CD4-positive, alpha-beta T cell treated with Interleukin-4 for 1 hour (primary cell): ENCODE data around the gene MYLK.
"Not testable (repeated sequence)": the region's sequence is repeated elsewhere in the genome, so short reads cannot be mapped to it uniquely, and the experiment has no call there.

Experiments
- DNase-seq, 2 donors: peaks; one replicate each; pipeline ENCODE4 v3.0.0-alpha.2; 2020 to 2022

The MYLK gene

GRCh38 chr3:123618076-123618708 is 265.9 kb downstream of the MYLK start:
- DNase-seq: no peak

GRCh38 chr3:123616593-123616992 is 267.5 kb downstream of the MYLK start:
- DNase-seq: no peak

GRCh38 chr3:123613543-123613942 is 270.6 kb downstream of the MYLK start:
- DNase-seq: no peak

GRCh38 chr3:123611674-123612073 is 272.5 kb downstream of the MYLK start:
- DNase-seq: not testable (repeated sequence)

DNA sequence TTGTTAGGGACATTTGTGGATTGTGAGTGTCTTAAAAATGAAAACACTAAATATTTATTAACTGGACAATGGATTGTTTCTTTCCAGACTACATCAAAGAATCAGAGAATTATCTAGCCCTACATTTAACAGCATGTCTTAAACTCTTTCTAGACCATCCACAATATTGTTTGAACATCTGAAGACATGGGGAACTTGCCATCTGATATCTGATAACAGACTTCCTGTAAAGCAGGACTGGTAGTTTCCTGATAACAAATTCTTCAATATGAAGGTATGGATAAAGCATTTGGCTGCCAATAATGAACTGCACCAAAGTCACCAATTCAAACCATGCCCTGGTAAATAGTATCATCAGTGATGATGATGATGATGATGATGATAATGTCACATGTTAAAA is 273.1 kb downstream of the MYLK start:
- no peak for DNase-seq

DNA sequence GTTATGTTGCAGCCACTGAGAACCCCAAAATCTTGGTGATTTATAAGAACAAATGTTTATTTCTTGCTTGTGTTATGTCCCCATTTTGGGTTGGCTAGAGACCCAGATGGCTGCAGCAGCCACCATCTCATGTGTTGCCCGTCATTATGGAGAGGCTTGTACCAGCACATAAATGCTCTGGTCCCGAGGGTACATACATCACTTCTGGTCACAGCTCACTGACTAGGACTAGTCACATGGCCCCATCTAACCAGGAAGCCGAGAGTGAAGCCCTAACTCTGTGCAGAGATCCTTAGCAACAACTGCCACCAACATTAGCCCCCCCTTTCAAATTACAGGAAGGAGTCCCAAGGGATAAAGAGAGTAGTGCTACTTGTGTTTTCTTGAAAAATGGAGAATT is 273.8 kb downstream of the MYLK start:
- peak in 1 of 2 donors; percentile 30 for DNase-seq

- DNase-seq: no peak
Measured at GRCh38 chr3:123609063-123609462, 275.1 kb downstream of the MYLK start.

DNA sequence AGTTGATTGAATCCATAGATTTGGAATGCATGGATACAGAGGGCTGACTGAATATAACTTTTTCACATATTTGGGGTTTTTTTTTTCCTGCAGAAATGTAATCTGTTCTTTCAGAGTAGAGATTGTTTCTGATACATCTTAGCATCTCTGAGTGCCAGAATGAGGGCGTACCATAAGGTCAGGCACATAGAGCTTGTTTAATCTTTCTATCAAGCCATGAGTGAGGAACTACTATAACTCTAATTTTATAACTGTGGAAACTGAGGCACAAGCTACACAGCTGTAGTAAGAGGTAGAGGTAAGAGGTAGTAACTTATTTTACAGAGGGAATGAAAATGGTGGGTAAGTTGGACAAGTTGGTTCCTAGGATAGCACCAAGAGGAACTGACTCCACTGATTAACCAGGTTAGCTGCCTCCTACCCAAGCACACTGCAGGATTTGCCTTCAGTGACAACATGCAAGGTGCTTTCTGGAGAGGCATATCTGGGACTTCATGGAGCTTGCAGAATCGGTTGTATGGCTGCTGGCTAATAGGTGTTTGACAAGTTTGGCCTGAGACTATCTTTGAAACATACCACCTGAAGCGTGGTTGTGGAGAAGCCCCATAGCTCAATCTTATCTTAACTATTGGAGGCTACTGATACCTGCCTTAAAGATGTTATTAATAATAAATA is 275.7 kb downstream of the MYLK start:
- no peak for DNase-seq

DNA sequence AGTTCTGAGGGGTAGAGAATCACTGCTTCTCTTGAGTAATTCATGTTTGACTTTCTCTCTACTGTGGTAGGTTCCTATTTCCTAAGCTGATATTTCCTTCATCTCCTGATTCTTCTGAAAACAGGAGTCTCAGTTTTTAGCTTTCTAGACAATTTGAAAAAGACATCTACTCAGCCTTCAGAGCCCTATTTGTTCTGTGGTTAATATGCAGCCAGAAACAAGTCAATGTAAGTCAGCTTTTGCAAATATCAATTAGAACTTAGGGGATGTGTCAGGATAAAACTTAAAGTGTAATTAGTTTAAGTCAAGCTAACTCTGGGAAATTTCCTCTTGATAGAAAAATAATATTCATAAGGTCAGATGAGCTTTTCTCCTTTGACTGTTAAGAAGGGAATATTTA is 277.6 kb downstream of the MYLK start:
- no peak for DNase-seq

DNA sequence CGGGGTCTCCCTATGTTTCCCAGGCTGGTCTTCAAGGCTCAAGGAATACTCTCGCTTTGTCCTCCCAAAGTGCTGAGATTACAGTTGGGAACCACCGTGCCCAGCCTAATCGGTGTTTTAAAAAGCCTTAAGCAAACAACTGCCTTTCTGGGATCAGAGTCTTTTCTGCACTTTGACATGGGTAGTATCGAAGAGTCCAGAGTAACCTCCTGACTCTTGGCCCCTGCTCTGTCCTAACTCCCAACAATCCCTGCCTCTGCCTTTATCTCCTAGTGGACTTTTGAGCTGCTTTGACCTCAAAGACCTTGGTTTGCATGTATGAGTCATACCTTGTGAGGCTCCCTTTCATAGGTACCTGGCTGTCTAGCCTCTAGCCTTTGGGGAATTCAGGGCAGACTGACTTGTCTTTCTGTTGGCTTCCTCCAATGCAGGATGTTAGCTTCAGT is 278.3 kb downstream of the MYLK start:
- no peak for DNase-seq

DNA sequence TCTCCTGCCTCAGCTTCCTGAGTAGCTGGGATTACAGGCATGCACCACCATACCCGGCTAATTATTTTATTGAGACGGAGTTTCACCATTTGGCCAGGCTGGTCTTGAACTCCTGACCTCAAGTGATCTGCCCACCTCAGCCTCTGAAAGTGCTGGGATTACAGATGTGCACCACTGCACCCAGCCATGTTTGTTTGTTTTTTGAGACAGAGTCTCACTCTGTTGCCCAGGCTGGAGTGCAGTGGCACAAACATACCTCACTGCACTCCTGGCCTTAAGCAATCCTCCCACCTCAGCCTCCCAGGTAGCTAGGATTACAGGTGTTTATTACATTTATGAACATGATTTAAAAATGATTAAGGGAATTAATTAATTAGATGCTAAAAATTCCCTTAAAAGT is 281.0 kb downstream of the MYLK start:
- not testable (repeated sequence) for DNase-seq

- no peak for DNase-seq
Measured at GRCh38 chr3:123602325-123602724, 281.8 kb downstream of the MYLK start.

- DNase-seq: not testable (repeated sequence)
Measured at GRCh38 chr3:123600863-123601262, 283.3 kb downstream of the MYLK start.

GRCh38 chr3:123597561-123597960 is 286.6 kb downstream of the MYLK start:
- DNase-seq: no peak

DNA sequence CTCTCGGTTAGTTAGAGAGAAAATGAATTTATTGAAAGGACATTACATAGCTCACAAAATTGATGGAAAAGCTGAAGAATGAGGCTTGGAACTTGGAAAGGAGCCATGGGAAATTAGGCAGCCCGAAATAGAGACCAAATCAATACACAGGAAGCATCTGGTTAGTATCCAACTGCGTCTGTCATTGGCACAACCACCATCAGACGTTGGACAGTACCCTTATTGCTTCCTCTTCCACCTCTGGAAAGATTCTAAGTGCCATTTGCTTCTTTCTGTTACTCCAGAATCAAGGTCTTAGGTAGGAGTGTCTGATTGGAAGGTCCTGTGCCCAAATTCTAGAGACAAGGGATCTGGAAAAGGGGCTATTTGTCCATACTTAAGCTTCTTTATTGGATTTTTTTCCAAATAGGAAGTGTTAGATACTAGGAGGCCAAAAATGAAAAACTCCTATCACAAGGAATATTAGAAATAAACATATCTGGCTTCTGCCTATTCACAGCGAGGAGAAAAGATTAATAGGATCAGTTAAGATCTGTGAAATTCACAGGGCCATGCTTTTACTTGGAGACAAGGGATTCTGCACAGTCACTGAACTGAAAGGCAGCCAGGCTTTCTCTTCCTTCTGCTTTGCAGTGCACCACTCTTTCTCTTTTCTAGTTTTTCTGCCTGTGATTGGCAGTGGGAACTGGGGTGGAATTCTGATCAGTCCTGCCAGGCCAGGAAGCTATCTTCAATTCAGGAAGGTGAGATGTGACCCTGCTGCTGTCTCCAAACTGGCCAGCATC is 288.5 kb downstream of the MYLK start:
- DNase-seq: no peak

DNA sequence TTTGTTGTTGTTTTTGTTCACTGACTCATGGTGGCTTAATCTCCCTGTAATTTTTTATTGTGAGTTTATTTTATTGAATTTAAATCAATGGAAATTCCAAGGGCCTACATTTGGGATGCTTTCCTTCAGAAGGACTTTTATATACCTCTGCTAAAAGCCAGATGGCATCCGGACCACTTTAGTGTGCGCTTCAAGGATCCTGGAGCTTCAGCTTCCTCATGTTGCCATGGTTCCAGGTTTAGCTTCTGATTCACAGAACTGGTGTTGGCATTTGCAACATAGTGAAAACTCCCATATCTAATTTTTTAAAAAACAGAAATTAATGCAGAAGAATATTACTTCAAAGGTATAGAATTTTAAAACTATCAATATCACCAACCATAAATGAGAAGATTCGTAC is 290.8 kb downstream of the MYLK start:
- no peak for DNase-seq

DNA sequence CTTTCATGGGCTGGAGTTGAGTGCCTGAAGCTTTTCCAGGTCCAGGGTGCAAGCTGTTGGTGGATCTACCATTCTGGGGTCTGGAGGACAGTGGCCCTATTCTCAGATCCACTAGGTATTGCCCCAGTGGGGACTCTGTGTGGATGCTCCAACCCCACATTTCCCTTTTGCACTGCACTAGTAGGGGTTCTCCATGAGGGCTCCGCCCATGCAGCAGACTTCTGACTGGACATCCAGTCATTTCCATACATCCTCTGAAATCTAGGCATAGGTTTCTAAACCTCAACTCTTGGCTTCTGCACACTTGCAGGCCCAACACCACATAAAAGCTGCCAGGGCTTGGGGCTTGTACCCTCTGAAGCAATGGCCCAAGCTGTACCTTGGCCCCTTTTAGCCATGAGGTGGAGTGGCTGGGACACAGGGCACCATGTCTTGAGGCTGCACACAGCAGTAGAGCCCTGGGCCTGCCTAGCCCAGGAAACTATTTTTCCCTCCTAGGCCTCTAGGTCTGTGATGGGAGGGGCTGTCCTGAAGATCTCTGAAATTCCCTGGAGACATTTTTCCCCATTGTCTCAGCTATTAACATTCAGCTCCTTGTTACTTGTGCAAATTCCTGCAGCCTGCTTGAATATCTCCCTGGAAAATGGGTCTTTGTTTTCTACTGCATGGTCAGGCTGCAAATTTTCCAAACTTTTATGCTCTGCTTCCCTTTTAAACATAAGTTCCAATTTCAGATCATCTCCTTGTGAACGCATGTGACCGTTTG is 293.3 kb downstream of the MYLK start:
- no peak for DNase-seq

DNA sequence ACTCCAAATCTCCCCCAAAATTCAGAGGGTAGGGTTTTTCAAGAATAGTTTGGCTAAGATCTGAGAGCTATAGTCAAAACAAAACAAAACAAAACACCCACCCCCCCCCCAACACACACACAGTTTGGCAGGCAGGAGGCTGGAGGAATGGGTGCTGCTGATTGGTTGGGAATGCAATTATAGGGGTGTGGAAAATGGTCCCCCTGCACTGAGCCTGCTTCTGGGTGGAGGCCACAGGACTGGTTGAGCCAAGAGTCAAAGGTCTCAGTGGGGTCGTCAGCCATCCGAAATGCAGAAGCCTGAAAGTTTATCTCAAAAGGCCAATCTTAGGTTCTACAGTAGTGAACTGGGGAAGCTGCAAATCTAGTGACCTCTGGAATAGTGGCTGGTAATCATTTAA is 296.7 kb downstream of the MYLK start:
- no peak for DNase-seq

DNA sequence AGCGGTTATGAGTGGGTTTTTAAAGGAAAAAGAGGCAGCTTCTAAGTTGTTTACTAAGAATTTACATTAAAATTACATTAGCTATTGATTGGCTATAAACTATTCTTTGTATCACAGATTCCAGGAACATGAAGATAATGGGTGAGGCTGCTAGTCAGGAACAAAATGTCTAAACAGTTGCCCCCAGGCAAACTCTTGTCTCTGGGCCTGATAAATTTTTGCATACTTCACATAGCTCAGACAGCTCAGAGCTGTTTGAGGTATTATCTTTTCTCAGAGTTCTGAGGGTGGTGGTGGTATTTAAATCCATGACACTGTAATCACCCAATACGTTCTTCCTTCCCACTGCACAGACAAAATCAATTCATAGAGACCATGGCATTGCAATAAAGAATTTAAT is 297.2 kb downstream of the MYLK start:
- no peak for DNase-seq

GRCh38 chr3:123586131-123586530 is 298.0 kb downstream of the MYLK start:
- DNase-seq: peak in 1 of 2 donors; percentile 33

GRCh38 chr3:123584988-123585937 is 298.9 kb downstream of the MYLK start, which contains the start of gene HACD2:
HACD2 (minus strand) TSS chr3:123585053; CDS start chr3:123585027, 26 bp downstream.
- DNase-seq: peak; percentile 96
